Measurements from ENCODE around the gene MFNG.

The MFNG gene

DNA sequence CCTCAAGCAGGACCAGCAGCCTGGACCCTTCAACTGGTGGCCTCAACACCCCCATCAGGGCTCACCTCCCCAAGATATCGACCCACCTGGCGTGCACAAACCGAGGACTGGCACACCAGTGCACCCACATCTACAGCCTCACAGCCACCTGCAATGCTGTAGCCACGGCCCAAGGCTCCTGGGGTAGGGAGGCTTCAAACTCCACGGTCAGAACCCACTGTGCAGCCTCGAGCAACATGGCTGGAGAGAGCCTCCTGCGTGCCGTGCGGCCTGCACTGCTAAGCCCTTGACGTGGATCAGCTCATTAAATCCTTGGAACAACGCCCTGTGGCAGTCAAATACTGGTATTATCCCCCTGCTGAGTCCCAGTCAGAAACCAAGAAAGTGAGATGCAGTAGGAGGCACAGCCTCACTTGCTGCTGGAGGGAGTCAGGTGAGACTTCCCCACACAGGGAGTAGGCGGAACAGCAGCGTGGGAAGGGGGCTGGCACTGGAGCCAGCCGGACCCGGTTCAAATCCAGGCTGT, 28.4 kb upstream of the MFNG start:
- no peak for DNase-seq (ENCODE audit: low spot score)

DNA sequence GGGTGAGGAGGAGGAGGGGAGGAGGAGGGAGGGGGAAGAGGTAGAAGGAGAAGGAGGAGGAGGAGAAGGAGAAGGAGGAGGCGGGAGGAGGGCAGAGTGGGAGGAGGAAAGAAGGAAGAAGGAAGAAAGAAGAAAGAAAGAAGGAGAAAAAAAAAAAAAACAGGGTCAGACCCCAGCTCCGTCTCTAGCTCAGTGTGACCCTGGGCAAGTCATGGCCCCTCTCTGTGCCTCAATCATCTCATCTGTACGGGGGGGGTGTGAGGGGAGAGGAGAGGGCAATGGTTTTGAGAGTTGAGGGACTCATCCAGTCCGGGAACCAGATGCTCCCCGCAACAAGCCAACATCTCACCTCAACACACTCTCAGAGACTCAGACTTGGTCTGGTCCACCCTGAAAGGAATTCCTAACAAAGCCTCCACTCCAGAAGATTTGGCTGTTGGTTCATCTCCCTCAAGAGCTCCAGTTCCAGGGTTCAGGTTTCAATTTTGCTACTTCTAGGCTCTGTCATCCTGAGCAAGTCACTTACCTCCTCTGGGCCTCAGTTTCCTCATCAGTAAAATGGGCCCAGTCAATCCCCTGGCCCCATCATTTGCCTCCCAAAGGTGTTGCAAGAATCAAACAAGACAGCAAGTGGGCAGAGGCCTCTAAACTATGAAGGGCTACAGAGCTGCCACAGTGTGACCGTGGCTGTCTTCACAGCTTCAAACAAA, 25.4 kb upstream of the MFNG start:
- no peak for DNase-seq (ENCODE audit: low spot score)

DNA sequence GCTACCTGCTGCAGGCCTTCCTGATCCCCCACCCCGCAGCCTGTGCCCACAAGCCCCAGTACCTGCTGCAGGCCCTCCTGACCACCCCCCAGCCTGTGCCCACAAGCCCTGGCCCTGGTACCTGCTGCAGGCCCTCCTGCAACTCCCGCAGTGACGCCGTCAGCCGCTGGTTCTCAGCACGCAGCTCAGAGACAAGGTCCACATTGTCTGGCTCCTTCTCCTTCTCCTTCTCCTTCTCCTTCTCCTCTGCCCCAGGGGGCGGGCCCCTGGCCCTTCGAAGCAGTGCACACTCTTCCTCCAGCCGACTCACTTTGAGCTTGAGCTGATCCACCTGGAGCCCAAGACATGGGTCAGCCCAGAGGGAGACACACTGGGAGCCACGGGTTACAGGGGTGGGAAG, 23.9 kb upstream of the MFNG start:
- DNase-seq (ENCODE audit: low spot score), result no peak

DNA sequence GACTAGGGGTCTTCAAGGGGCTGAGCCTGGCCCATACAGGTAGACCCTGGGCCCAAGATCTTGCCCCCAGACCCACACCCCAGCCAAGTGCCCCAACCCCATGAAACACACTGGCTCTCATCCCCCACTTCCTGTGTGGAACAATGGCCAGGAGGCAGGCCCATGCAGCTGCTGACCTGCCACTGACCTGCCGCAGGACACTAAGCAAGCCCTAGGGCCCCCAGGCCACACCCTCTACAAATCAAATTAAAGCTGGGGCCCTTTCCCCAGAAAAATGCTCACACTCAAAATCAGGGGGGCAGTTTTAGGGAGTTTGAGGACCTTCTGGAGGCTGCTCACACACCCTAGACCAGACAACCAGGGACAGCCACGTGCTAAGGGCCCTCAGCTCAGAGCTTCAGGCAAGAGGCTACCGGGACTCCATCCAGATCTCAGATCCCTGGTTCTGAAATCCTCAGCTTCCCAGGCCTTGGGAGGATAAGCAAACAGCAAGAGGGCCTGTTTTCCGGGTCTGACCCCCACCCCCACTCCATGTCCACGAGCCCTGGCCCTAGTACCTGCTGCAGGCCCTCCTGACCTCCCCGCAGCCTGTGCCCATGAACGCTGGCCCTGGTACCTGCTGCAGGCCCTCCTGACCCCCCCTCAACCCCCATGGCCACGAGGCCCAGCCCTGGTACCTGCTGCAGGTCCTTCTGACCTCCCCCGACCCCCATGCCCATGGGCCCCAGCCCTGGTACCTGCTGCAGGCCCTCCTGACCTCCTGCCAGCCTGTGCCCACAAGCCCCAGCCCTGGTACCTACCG, 23.1 kb upstream of the MFNG start:
- peak; percentile 39 for DNase-seq (ENCODE audit: low spot score)

DNA sequence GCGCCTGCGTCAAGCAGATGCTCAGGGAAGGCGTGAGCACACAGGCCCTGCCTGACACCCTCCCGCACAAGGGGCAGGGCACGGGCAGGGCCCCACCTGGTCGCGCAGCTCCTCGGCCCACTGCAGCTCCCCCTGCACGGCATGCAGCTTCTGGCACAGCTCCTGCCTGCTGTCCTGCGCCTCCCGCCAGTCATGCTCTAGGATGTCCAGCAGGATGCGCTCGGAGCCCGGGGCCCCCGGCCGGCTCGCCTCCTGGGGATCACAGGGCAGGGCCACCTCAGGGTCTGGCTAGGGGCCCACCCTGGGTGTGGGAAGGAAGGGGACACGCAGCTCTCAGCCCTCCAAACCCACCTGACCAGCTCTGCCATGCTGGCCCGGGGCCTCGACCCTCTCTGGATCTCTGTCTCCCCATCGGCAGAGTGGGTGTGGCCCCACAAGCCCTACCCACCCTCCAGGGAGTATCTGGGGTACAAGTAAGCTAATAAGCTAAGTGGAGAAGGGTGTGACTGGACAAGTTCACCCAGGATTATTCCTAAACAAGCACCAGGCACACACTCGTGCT, 22.3 kb upstream of the MFNG start:
- peak; percentile 34 for DNase-seq (ENCODE audit: low spot score)

DNA sequence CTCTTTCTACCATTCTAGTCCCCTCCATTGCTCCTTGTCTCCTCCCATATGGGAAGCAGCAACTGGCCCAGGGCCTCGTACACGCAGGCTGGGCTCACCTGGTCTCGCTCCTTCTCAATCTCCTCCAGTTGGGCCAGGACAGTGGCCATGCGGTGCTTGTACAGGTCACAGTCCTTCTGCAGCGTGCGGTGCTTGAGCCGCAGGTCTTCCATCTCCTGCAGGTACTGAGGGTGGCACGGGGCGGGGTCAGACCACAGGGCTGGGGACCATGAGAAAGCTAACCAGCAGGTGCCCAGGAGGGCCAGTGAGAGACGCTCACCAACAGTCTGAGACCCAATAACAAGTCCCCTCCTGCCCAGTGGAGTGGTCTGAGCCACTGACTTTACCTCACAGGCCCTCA, 21.5 kb upstream of the MFNG start:
- DNase-seq (ENCODE audit: low spot score), result no peak

DNA sequence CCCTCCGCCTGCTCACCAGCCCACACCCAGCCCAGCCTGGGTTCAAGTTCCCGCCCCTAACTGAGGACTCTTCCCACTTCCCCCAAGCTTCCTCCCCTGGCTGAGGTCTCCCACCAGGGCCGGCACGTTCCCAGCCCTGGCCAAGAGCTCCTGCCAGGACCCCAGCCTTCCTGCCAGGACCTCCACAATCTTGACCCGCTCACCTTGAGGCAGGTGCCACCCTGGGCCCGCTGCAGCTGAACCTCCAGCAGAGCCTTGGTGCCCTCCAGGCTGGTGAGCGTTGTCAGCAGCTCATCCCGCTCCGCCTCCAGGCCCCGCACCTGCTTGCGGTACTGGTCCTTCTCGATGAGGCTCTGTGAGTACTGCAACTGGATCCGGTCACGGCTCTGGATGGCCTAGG, 19.8 kb upstream of the MFNG start:
- no peak for DNase-seq (ENCODE audit: low spot score)

DNA sequence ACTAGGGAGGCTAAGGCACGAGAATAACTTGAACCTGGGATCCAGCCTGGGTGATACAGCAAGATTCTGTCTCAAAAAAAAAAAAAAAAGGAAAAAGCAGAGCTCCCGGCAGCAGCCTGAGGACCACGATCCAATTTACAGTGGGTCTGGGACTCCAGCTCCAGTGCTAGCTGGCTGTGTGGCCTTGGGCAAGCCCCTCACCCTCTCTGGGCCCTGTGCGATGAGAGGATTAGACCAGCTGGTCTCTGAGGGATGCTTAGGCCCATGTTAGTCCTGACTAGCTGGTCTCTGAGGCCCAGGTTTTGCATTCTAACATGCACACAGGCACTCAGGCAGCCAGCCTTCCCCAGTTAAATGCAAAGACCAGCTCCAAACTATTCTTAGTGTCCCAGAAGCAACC, 19.4 kb upstream of the MFNG start:
- no peak for DNase-seq (ENCODE audit: low spot score)

DNA sequence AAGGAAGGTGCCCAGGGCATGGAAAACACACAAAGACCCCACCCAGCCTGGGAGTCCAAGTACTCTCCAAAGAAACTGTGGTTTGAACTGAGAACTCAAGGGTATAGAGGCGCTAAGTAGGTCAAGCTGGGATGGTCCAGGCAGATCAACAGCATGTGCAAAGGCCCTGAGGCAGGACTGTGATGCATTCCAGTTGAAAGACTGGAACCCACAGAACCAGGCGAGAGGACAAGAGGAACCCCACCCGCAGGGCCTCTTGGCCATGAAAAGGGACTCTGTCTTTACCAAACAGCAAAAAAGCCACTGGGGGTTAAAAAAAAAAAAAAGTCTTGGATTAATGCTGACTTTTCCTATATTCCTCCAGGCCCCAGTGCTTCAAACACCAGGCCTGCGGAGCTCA, 18.8 kb upstream of the MFNG start:
- DNase-seq (ENCODE audit: low spot score), result no peak

DNA sequence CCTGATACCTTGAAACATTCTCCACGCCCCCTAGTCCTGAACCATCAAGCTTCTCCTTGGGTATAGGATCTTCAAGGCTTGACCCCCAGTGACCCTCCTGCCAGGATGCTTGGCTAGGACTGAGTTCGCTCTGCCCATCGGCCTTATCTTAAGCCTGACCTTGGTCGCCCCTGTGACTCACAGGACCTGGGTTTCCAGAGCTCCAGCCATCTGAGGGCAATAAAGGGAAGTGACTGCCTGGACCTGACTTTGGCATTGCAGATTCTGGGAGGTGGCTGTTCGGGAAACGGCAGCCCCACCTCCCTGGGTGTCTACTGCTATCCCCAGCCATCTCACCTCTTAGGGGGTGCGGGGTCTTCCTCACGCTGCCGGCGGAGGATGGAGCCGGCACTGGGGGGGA, 17.7 kb upstream of the MFNG start:
- DNase-seq (ENCODE audit: low spot score), result no peak

DNA sequence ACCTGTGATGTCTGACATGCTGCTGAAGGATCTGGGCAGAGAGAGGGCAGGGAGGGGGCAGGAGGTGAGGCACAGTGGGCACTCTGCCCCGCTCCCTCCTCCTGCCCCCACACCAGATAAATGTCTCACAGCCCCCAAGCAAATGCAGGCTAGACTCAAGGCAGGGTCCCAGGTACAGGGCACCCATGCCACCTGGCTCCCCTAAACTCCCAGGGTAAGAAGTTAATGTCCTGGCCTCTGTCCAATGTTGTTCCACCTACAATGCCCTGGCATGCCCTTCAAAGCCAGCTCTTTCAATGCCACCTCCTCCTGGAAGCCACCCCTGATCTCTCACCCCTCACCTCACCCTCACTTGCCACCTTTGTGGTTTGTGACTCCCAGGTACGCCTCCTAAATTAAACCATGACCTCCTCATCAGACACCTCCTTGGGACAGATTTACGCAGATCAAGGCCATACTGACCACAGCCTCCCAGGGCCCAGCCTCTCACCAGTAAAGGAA, 17.0 kb upstream of the MFNG start:
- no peak for DNase-seq (ENCODE audit: low spot score)

DNA sequence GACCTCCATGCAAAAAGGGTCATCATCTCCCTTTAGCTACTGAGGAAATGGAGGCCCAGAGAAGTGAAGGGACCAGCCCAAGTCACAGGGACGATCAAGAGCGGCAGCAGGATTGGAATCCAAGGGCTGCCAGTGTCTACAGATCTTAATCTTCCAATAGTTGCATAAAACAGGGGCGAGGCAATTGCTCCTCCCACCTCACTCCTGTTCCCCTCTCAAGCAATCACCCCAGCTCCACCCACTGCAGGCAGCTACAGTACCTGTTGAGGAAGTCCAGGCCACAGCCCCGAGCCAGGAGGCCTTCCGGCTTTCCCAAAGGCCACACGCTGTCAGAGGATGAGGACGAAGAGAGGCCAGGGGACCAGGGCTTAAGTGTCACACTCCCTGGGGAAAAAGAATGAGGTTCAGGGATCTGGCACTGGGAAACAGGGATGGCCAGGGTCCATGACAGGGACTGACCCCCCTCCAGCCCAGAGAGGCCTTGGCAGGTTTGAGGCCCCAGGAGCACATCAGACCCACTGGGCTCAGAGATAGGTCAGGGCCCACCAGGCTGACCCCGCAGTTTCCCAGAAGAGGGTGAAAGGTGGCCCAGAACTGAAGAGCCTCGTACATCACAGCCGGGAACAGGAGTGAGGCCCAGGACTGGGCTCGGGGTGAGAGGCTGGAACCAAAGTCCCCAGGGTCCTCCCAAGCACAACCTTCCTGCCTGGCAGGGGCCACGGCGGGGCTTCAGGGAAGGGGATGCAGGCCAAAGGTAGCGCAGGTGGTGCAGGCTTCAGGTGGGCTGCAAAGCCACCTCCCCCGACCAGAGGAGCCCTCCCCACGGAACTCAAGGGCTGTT, 16.4 kb upstream of the MFNG start:
- DNase-seq (ENCODE audit: low spot score), result peak; percentile 50

DNA sequence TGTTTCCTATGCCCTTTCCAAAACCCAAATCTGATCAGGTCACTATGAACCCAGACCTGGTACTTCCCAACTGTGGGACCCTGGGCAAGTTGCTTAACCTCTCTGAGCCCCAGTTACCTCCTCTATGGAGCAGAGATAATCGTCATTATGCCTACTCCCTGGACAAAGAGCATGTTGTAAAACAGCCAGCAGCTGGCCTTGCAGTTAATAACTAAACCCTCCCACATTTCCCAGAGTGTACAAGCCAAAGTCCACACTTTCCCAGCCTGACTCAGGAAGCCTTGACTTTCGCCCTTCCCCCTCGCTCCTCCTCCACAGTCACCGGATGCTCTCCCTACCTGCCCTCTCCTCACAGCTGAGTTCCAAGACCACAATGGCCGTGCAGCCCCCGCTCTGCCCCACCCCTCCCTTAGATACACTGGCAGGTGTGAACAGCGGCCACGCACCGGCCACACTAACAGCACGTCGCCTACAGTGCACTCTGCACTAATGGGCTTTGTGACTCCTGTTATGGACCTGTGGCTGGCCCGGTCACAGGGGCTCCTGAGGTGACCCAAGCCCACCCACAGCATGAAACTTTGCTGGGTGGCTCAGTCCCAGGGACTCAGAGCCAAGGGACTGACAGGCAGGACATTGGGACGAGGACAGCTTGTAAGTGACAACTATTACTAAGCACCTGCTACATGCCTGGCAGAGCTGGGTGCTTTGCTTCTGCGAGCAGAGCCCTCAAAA, 15.6 kb upstream of the MFNG start:
- DNase-seq (ENCODE audit: low spot score), result no peak

DNA sequence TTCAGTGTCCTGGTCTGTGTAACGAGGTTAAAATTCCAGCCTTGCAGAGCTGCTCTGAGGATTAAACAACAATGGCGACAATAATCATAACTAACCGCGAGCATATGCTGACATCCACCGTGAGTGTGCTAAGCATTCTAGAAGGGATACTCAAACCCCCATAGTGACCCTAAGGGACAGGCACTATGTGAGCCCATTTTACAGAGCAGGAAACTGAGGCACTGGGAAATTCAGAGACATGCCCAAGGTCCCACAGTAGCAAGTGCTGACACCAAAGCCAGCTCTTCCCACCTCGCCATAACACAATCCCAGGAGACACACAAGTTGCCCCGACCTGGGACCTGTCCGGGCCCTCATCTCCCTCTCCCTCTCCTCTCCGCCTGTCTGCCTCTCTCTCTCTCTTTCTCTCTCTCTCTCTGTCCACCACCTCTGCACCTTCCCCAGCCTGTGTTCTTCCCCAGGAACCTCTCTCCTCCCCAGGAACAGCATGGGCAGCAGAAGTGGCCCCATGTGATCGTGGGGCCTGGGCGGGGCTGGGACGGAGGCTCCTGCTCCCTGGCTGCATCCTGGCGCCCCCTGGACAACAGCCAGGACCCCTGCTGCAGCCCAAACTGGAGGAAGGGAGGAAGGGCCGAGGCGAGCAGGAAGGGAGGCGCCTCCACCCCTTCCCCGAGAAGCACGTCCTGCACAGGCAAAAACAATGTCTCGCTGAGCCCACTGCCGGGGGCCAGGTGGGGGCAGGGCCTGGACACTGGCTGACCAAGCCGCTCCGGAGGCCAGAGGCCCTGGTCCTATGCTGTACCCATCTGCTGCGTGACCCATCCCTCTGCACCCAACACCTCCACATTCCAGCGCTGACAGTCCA, 14.8 kb upstream of the MFNG start:
- no peak for DNase-seq (ENCODE audit: low spot score)

DNA sequence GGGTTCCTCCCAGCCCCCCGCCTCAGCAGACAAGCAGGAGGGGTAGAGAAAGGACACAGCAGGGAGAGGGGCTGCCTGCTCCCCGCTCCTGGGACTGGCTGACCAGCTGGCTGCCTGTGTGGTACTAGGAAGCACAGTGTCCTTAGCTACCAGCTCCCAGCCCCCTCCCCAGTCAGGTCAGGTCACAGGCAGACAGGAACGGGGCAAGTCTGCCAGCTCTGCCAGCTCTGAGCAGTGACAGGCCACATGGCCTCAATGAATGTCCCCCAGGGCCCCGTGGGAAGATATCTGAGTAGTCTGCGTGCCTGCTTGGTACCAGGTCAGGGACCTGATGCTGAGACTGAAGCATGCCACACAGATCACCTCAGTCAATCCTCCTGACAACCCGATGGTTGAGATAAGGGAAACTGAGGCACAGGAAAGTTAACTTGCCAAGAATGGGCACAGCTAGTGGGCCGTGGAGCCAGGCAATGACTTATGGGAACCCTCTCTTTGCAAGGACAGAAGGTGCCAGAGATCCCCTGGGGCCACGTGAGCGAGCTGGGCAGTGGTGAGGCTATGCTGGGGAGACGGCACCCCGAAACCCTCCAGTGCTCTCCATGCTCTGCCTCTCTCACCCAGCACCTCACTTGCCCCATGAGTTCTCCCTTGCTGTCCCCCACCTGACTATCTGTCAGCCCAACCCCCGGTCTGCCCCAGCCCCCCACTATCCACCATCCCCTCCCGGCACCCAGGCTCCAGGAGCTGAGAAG, 13.8 kb upstream of the MFNG start:
- no peak for DNase-seq (ENCODE audit: low spot score)

DNA sequence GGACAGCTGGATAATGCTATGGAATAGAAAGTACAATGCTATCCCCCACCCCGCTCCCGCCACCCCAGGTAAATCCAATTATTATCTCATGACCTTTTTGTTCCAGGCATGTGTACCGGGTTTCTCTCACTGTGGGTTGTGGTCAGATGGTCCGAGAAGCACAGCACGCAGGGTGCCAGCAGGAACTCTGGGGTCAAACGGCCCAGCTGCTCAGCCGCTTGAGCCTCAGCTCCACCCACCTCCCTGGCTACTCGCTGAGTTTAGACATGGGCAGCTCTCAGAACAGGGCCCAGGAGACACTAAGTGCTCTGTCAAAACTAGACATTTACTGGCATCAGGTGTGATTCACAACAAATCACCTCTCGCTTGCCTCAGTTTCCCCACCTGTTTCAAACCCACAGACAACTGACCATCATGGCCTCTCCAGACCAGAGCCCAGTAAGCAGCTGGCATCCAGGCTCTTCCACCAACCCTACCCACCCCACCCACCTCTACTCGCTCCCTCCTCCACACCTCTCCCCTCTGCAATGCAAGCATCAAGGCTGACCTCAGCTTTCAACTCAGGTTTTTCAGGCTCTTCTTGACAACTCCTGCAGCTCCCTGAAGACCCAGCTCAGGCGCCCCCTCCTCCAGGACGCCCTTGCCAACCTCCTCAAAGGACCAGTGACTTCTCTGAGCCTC, 13.0 kb upstream of the MFNG start:
- DNase-seq (ENCODE audit: low spot score), result no peak

DNA sequence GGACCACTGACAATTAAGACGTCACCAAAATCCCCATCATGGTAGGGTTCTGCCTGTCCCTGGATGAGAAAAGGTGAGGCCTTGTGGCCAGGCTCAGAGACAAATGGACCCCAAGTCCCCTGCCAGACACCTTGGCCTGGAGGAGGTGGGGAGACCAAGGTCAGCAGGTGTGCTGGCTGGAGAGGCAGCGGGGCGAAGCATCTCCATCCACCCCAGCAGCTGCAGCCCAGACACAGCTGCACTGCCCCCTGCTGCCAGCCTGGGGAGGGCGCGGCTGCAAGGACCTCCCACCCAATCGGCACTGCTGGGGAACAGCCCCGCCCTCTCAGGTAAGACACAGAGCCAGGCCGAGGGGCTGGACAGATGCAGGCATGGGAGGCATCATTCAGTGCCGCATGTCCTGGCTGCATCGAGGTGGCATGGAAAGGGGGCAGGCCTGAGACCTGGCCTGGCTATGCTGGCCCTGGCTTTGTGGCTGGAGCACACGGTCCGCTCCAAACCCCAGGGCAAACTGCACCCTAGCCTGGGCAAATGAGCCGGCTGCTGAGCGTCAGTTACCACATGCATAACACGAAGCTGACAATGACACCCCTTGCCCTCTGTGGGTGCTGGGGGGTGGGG, 12.2 kb upstream of the MFNG start:
- peak; percentile 35 for DNase-seq (ENCODE audit: low spot score)

DNA sequence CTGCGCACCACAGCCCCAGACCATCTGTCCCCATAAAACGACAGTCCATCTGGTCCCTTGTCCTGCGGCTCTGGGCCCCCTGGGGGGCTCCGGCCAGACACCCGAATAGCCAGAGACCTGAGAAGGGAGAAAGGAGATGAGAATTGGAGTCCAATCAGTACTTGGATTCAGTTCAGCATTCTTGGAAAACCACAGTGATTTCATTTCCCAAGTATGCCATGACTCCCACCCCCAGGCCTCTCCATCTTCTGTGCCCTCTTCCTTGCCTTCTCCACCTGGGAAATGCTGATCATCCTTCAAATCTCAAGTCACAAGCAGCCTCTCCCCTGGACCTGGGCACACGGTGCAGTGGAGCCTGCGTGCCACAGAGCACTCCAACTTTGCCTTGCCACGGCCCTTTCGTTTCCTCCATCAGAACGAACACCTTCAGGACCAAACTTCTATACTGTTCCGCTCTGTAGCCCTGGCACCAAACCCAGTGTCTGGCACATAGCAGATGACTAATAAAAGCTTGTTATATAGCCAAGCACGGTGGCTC, 10.9 kb upstream of the MFNG start:
- no peak for DNase-seq (ENCODE audit: low spot score)

Measured in SK-N-DZ (cell line).